Left renal pelvis (tissue), 4 donors: ENCODE results near the gene TSPAN5. TPM values are rescaled to one million over a fixed set of nuclear protein-coding genes. Genes with fewer than 3 reads are reported as not detected.

Experiments
- DNase-seq, 4 donors: peaks; one replicate each; pipeline ENCODE4 v3.0.0-alpha.2; 2013; ENCODE audit warnings: low read depth in 4 of 4, low spot score in 3 of 4
- polyA plus RNA-seq, 4 donors: library from polyadenylated mRNA; unstranded; fragments of 120-200 nt; gene quantifications; one replicate each; pipeline ENCODE4 v1.2.1, GENCODE V29; 2013; ENCODE audit not compliant: insufficient read length in 4 of 4

Gene TSPAN5
- polyA plus RNA-seq, 4 donors = 12.9 to 30.9 (median 25.5) TPM

DNA sequence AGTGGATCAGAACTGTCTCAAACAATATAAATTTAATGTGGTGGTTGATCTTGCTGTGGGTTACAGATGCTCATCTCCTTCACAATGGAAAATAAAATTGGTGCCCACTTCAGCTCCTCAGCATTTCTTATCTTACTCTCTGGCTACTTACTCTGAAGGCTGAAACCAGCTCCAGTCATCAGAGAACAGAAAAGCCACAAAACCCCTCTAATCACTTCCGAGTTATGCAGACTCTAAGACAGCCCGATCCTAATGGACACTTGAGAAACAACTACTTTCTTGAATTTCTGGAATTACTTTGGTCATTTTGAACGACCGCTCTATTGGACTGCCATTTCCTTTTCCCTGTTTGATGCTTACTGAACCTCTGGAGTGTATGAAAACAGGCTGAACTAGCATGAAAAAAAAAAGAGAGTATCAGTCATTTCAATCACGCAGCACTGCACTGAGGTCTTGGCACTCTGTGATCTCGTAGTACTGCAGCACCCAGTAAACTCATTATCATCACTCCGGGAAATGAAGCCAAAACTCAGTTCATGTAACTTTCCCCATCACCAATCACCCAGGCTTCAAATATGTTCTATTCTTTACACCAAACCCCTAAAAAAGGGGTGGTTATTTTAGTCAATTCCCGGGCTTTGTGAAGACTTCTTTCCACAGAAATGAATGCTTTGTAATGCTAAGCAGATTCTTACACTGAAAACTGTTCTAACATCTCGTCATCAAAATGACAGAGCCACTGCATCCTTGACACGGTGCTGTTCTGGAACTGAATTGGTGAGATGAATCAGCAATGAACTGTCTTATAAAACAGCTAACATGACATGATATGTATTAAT lies 54.5 kb downstream of the TSPAN5 start:
- DNase-seq = no peak

DNA sequence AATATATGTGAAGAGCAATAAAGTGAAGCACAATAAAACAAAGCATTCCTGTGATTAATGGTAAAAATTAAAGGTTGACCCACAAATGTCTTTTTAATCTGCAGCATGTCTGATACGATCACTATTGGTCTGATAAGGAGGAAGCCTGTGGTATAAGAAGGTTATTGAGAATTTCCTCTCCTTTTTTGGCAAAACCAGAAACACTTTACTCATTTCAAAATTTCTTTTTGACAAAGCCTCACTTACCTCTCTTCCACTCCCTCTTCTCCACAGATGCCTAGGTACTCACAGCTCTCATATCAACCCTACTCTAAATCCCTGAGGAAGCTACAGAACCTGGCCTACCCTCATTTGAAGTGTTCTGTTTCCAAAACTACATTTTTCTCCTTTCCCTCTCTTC lies 56.1 kb downstream of the TSPAN5 start:
- DNase-seq = no peak

DNA sequence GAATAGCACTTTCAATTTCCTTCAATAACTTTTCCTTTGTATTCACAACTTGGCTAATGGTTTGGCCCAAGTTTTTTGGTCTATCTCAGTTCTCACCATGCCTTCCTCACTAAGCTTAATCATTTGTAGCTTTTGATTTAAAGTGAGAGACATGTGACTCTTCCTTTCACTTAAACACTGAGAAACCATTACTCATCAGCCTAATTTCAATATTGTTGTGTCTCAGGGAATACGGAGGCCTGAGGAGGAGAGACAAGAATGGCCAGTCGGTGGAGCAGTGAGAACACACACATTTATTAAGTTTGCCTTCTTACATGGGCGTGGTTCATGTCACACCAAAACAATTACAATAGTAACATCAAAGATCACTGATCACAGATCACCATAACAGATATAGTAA lies 56.7 kb downstream of the TSPAN5 start:
- DNase-seq = no peak

DNA sequence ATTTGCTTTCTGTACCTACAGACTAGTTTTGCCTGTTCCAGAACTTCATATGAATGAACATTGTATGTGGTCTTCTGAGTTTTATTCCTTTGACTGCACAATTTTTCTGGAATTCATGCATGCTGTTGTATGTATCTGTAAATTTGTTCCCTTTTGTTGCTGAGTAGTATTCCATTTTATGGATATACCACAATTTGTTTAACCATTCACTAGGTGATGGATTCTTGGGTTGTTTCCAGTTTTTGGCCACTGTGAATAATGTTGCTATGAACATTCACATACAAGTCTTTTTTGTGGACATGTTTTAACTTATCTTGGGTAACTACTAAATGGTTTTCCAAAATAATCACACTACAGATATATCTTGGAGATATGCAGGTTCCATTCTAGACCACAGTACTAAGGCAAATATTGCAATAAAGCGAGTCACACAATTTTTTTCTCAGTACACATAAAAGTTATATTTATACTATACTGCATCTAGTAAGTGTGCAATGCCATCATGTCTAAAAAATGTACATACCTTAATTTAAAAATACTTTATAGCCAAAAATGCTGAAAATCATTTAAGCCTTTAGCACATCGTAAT lies 58.7 kb downstream of the TSPAN5 start:
- DNase-seq = no peak

DNA sequence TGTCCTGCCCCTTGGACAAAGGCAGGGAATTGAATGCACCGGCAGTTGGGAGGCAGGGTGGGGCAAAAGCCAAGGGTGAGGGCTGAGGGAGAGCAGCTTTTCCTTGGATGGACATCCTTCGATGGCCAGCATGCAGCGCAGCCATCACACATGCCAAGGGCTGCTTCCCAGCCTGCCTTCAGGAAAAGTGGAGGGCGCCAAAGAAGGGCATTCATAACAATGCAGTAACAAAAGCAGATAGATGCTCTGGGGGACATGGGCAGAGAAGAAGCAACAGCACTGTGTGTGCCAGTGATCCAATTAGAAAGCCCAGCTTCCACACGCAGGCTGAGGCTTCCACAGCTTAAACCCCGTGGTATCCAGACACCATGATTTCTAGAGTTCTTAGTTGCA lies 71.5 kb downstream of the TSPAN5 start:
- no peak for DNase-seq

DNA sequence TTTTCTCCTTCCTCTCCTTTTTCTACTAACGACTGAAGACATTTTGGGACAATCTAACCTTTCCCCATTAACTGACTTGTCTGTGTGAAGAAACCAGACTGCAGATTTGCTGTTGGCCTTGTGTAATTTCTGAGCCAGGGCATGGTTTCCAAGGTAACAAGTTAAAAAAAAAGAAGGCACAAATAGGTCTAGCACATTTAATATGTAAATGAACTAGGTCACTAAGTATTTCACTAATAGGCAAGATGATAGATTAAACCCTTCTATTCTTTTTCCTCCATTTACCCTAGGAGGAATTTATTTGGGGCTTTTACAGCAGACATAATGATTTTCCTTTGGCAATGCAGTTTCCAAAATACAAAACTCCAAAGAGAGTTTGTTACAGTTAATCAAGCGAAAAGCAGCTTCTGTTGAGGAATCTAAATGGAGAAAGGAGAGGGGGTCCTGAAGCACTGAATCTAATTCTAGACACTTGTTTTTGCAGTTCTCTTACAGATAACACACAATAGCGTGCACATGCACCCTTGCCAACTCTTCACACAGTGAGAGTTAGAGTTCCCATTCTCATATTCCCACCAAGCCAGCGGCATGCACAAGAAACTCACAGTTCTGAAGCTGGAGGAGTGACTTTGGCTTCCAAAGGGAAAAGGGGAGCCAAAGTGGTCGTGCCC lies 72.0 kb downstream of the TSPAN5 start:
- DNase-seq = no peak

DNA sequence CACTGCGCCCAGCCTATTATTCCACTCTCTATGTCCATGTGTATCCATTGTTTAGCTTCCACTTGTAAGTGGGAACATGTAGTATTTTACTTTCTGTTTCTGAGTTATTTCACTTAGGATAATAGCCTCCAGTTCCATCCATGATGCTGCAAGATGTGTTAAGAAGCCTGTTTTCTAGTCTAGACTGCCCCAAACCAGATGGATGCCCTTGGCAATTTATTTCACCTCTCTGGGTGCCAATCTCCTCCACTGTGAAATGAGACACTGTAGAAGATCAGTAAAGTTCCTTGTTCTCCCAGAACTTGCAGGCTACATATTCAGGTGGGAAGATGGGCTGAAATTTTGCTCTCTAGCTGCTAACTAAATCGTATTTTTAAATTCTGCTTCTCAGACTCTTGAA lies 72.8 kb downstream of the TSPAN5 start:
- DNase-seq = no peak

DNA sequence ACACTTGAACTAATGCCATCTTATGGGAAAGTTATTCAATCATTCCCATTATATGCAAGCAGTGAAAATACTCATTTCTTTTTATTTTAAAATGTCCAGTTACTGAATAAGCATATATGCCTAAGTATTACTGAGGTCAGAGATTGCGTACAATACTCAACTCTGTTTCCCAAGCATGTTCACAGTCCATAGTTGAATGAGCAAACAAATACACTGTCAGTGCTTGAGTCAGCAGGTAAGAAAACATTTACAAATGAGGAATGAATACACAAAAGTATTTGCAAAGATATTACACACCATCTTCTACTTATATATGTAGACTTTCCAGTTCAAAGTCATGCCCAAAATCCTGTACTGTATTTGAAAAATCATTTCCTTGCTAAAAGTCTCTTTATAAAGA lies 74.1 kb downstream of the TSPAN5 start:
- no peak for DNase-seq

DNA sequence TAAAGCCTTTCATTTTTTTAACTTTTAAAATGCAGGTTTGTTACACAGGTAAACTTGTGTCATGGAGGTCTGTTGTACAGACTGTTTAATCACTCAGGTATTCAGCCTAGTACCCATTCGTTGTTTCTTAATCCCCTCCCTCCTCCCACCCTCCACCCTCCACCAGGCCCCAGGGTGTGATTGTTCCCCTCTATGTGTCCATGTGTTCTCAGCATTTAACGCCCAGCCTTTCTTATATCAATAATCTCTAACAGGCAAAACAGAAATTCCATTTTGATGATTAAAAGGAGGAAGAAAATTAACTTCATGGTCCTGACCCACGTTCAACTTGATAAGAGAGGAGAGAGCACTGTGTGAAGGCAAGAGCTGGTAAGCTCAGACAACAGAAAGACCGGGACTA lies 75.1 kb downstream of the TSPAN5 start:
- DNase-seq = no peak

DNA sequence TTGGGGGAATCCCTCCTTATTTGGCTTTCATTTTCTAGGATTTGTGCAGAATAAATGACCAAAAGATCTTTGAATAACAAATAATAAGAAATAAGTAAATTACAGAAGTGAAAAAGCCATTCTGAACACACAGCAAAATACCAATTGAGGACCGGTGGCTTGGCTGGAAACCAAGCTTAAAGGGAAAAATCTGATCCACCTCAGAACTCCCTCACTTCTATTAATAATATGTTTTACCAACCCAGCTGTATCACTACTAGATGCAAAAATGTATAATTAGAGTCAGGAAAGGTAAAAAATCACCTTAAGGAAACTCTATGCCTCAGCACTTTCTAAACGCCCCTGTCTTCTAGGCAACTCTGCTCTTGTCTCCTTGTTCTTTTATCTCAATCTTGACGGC lies 77.3 kb downstream of the TSPAN5 start:
- no peak for DNase-seq

DNA sequence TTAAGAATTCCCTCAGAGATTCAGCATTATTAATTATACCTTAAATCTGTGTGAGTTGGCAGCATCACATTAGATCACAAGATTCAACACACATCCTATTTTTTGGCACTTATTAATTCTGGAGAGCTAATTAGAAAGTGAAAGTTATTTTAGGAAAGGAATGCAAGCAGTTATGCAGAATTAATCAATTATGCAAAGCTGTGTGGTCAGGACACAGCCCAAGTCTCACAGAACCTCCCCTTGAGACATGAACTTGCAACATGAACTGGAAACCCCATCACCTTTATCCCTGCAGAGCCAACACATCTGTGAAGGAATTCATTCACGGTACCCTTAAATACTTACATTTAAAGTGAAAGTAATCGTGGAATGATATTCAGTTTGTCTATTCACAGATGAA lies 80.5 kb downstream of the TSPAN5 start:
- no peak for DNase-seq

DNA sequence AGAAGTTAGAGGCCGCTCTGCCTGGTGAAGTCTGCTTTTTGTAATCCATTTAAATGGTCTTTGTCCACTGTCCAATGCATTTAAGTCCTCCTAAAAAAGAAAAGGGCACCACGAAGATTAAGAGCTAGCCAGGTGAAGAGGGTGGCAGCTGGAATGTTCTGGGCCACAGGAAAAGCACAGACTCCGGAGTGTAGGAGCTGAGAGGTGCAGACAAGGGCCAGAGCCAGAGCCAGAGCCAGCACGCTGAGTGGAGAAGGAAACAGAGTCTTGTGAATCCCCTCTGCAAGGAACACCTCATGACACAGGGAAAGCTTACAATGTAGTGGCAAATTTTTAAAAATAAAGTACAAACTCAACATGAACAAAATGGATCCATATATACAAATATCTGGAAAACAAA lies 83.6 kb downstream of the TSPAN5 start:
- no peak for DNase-seq

DNA sequence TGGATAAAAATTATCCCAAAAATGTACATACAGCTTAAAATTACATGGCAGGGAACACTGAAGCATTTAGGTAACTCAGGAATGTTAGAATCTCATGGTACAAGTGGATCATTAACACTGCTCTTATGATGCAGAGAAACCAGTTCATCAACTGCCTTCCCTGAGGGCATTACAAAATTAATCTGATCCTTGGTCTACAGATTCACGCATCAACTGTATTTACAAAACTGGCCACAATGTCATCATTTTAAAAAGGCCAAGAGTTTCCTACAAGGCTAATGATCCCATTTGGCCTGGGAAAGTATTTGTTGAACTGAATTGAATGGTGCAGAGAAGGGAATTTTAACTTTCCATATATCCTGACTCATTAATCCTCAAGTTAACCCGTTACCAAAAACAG lies 84.6 kb downstream of the TSPAN5 start:
- peak in 2 of 4 donors; percentile 22 to 30 for DNase-seq

DNA sequence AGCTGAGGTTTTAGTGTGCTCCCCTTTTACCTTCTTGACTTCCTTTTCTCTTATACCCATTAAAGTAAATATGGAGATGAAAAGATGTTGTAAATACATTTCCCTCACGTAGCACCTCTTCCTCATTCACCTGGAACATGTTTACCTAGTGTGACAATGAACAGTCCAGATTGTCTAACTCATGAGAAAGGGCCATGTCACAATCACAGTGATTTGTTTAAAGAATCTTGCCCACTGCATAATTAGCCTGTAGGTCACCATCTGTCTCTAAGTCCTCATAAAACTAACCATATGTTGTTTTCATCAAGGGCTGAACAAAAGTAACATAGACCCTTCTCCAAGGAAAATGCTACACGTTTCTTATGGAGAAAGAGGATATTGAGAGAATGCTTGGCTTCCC lies 85.7 kb downstream of the TSPAN5 start:
- DNase-seq = no peak

DNA sequence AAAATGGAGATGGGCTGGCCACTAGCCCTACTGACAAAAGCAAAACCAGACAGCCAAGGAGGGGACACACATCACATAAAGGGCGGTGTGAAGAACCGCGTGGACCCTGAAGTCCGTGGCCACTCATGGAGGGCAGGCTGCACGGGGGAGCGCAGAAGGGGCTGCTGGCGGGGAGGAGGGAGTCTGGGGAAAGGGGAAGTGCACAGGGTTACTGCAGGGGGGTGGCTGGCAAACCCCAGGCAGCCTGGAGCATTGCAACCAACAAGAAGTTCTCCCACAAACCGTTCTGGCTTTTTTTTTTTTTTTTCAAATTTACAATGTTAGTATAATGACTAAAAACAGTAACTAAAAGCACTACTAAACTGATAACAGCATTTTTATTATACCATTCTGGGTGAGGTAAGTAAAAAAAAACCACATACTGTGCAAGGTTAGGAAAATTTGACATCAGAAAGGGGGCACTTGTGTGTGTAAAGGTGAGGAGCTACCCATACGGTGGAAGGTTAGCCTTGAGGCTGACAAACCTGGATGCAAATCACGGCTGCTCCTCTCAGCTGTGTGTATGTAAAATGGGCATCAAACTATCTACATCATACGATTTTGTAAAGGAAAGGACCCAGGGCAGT lies 87.1 kb downstream of the TSPAN5 start:
- DNase-seq = no peak

DNA sequence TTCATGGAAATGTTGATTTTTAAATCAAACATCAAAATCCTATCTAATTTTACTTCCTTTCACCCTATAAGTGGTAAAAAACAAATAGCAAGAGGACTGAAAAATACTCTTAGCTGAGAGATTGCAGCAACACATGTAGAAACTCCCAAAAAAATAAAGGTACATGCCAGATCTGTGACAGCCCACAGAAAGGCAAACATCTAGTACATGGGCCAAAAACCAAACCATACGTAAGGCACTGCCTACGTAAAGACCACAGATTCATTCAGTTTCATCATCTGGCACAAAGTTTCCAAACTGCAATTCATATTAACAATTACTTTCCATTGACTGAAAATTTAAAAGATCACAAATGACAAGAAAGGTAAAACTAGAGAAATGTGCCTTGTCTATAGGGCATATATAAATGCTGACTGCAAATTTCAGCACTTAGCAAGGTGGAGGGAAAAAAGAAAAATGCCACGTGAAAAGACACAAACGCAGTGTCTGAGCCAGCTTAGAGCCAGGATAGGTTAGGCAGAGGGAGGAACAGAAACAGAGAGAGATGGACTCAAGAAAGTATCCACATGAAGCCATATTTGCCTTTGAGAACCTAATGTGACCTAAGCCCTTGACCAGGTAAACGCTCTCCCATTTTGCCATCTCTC lies 88.1 kb downstream of the TSPAN5 start:
- DNase-seq = no peak

DNA sequence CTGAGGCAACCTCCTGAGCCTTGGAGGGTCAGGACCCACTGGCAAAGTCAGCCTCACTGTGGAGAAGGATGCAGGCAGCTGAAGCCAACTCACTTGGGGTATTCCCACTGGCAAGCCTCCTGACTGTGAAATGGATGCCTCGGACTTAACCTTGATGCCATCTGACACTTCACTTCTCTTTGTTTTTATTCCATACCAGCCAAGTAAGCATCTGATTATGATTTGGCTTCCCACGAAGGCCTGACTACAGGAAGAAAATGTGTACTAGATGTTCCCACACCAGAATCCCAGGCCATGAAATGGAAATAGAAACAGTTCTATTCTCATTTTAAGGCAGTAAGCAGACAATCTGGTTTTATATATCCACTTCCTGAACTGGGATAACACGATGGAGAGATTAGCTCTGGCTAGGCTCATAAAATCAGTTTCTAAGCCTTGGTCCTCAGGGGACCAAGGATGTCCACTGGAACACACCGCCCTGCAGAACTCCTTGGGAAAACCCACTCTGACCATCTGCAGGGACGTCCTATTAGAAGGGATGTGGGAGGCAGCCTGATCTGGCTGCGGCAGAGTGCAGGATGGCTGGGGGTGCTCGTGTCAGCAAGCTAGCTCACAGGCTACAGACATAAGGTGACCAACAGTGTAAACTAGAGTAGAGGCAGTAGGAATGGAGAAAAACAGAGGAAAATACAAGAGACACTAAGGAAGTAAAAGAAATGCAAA lies 89.3 kb downstream of the TSPAN5 start:
- DNase-seq = no peak

DNA sequence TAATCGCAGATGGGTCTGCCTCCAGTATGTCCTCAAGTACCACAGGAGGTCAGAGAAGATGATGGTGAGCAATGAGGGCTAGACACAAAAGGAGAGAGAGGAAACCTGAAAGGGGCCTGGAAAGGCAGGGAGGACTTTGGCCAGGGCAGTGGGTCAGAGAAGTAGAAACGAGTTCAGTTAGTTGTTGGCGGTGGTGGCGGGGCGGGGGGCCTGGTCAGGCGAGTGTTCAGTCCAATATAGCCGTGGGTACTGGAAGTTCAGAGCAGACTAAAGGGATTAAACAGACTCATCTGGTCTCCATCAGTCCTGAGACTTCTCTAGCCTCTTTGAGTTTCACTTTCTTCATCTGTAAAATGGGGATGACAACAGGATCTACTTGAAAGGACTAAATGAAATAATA lies 90.8 kb downstream of the TSPAN5 start:
- no peak for DNase-seq

DNA sequence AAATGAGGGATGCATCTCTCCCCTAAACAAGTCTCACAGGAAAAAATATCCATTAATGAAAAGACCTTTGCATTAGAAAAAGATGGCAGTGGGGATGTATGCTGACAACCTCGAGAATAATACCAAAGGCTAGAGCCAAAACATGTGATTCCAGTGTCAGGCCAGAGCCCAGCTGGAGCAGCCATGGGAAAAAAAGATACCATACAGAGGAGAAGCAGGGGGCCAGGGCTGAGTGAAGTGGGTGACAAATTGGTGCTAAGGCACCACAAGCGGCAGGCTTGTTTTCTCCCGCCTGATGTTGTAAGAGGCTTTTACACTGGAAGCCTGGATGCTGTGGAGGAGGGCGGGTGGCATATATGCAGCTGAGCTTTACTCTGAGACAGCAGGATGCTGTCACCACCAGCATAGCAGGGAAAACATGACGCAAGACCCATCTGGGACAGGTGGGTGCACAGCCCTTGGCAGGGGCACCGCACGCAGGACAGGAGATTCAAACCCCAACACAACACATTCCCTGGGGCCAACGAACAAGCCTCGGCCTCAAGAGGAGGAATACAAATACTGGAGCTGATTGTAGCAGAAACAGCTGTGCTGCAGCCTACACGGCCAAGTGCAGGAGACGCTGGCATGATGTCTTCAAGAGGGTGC lies 91.9 kb downstream of the TSPAN5 start:
- no peak for DNase-seq
